ENCODE results near the gene TBCD.
"Not testable (repeated sequence)": the region's sequence is repeated elsewhere in the genome, so short reads cannot be mapped to it uniquely, and the experiment has no call there.

The TBCD gene

DNA sequence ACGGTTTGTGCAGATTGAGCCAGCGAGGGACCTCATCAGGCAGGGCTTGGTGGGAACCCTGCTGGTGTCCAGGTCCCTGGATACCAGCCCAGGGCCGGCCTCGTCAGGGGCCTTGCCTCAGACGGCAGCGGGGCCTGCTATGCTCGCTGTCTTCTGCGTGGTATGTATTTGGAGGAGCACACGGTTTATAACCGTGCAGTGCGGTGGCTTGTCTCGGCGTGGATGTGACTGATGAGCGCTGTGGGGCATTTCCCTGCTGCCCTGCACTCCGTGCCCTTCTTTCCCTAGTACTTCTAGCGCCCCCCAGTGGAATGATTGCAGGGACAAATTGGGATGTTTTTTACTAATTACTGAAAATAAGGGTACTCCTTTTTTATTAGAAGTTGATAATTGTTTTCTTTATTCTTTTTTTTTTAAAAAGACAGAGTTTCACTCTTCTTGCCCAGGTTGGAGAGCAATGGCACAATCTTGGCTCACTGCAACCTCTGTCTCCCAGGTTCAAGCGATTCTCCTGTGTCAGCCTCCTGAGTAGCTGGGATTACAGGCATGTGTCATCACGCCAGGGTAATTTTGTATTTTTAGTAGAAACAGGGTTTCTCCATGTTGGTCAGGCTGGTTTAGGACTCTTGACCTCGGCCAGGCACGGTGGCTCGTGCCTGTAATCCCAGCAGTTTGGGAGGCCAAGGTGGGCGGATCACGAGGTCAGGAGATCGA, 15.3 kb downstream of the TBCD start:
- peak; percentile 39 for DNase-seq (ENCODE audit: low read depth)

DNA sequence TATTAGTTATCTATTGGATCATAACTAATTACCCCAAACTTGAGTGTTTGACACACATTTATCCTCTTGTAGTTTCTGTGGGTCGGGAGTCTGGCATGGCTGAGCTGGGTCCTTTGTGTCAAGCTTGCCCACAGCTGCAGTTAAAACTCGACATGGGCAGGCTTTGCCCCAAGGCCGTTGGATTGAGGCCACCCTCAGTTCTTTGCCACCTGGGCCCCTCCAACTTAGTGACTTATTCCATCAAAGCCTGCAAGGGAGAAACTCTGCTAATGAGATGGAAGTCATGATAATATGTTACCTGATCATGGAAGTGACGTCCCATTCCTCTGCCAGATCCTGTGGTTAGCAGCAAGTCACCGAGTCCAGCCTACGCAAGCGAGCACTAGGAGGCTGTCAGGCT, 17.2 kb downstream of the TBCD start:
- DNase-seq (ENCODE audit: low read depth): no peak

DNA sequence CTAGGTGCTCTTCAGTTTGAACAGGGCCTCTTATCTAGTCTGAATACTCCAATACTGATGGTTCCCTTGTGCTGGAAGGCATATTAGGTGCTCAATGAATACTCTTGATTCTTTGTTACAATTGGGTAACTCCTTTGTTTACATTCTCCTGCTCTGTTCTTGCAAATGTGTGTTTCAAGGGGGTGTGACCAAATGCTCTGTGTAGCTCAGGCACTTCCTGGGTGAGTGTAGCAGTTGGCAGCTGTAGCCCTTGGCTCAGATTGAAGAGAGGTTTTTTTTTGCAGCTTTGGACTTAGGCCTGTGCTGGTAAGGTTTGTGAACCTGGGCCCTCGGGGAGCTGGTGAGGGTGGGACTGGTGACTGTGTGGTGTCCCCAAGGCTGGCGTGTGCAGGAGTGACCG, 20.2 kb downstream of the TBCD start:
- DNase-seq (ENCODE audit: low read depth): no peak

DNA sequence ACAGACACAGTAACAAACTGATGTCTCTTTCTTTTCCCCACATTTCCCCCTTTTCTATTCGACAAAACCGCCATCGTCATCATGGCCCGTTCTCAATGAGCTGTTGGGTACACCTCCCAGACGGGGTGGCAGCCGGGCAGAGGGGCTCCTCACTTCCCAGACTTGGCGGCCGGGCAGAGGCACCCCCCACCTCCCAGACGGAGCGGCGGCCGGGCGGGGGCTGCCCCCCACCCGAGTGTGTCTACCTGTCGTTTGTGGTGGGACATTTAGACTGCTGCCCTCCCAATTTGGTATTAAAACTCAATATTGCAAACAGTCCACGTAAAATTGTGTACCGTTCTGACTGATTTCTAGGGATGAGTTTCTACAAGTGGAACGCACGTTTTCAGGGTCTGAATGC, 22.6 kb downstream of the TBCD start:
- not testable (repeated sequence) for DNase-seq (ENCODE audit: low read depth)

DNA sequence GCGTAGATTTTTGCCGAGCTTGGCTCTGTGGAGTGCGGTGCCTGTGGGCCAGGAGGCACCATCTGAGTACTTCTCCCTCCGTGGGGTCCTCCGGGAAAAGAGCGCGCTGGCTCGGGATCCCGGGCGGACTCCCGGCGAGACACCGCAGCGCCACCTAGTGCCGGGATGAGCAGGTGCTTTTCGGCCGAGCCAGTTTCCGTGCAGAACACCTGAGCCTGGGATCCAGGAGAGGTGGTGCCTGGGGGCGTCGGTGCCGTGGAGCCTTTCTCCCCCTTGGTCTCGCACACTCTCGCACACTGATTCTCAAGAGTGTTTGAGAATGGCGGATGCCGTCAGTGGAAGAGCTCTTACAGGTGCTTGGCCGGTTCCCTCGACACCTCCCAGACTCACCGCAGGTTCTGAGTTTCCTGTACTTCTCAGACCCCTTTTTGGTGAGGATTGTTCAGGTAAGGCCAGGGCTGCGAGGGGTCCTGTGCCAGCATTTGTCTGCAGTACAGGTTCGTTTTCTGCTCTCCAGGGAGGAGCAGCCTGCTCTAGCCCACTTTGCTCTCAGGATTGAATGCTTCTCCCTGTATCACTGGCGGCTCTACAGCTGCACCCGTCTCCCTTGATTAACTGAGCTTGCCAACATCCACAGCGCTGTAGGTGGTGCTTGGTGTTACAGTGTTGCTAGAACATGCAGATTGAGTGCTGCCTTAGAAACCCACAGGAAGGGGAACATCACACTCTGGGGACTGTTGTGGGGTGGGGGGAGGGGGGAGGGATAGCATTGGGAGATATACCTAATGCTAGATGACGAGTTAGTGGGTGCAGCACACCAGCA, 23.3 kb downstream of the TBCD start:
- peak; percentile 34 for DNase-seq (ENCODE audit: low read depth)

DNA sequence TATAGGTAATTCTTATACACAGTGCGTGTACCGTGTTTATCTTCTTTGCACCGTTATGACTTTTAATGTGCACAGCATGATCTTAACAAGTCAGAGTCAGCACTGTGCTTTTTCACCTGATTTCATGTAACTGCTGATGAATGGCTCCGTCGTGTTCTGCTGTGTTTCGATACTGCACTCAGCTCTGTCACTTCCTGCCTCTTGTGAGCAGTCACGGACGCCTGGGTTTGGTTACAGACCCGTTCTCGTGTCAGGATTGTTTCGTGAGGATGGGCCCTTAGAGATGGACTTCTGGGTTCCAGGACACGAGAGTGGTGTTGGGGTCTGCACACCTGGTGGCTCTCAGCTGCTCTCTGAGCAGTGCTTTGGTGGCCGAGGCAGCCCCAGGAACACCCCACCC, 24.6 kb downstream of the TBCD start:
- no peak for DNase-seq (ENCODE audit: low read depth)

DNA sequence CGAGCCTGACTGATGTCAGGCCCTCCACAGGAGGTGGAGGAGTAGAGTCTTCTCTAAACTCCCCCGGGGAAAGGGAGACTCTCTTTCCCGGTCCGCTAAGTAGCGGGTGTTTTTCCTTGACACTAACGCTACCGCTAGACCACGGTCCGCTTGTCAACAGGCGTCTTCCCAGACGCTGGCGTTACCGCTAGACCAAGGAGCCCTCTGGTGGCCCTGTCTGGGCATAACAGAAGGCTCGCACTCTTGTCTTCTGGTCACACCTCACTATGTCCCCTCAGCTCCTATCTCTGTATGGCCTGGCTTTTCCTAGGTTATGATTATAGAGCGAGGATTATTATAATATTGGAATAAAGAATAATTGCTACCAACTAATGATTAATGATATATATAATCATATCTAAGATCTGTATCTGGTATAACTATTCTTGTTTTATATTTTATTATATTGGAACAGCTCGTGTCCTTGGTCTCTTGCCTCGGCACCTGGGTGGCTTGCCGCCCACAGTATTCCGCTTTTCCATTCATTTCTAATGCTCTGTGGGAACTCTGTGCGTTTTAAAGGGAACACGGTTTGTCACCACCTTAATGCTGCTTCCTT, 26.0 kb downstream of the TBCD start:
- not testable (repeated sequence) for DNase-seq (ENCODE audit: low read depth)

DNA sequence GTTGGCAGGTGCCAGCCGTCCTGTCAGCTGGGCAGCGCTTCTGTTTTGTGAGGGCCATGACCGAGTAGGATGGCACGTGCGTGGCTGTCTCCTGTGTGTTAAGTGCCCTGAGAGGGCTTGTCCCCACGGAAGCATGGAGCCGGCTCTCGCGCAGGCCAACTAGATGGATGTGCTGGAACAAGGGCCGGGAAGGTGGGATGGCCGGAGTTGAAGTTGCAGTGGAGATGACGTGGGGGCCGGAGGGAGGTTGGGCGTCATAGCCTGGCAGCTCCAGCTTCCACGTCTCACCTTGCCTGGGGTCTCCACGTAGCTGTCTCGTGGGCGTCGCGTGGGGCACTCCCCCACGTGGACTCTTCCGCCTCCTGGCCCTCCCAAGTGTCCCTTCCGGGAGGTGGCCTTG, 27.7 kb downstream of the TBCD start:
- no peak for DNase-seq (ENCODE audit: low read depth)

DNA sequence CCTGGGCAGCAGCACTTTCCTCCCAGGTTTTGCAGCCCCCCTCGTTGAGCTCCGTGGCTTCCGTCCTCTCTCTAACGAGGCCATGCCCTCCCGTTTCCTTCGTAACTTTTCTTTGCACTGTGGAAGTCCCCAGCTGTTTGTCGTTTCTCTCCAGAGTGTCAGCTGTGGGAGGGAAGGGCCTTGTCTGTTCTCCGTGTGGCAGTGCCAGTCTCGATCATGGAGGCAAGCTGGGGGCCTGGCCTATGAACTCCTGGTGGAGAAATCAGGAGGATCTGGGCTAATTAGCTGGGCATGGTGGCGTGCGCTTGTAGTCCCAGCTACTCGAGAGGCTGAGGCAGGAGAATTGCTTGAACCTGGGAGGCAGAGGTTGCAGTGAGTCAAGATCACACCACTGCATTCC, 28.3 kb downstream of the TBCD start:
- no peak for DNase-seq (ENCODE audit: low read depth)

DNA sequence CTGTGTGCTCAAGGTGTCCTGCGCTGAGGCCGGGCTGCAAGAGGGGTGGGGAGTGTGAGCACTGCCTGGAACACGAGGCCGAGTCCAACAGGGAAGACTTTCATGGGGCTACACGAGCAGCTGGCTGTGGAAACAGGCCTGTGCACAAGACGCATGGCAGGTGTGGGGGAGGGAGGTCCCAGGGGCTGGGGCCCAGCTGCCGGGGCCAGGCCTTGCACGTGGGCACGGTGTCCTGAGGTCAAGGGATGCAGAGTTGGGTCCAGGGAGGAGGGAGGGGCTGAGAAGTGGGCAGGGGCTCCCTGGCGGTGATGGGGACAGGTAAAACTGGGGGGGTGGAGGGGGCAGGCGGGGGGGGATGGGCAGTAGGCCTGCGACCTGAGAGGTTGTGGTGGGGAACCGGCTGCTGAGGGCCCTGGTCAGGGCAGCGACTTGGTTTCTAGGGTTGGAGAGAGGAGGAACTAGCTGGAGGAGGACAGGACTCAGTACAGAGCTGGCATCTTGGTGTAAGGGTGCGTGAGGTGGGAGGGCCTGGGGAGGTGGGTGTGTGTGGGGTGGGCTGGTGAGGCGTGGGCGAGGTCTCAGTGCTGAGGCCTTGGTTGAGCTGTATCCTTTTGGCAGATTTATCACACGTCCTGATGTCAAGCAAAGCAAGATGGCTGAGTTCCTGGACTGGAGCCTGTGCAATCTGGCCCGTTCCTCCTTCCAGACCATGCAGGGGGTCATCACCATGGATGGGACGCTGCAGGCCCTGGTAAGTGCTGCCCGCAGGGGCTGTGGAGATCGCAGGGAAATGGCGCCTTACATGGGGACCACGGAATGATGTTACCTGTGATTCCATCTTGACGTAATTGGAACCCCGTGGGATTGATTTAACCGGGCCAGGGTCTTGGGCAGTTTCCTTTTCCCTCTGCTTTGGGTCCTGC, 29.4 kb downstream of the TBCD start:
- DNase-seq (ENCODE audit: low read depth): no peak

DNA sequence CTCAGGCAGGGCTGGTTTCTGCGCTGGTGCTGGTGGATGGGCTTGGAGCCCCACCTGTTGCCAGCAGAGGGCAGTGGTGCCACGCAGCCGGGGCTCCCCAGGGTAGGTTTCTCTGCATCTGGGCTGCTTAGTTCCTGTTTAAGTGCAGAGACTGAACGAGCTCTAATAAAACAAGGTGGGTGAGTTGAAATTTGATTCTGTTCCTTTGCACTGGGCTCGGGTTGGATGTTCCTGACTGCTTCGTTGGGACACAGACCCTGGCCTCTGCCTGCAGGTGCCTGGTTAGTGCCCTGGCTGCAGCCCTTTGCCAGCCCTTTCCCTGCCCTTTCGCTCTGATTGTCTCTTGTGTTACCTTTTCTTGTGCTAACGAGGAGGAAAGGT, 30.0 kb downstream of the TBCD start:
- DNase-seq (ENCODE audit: low read depth): peak; percentile 86

DNA sequence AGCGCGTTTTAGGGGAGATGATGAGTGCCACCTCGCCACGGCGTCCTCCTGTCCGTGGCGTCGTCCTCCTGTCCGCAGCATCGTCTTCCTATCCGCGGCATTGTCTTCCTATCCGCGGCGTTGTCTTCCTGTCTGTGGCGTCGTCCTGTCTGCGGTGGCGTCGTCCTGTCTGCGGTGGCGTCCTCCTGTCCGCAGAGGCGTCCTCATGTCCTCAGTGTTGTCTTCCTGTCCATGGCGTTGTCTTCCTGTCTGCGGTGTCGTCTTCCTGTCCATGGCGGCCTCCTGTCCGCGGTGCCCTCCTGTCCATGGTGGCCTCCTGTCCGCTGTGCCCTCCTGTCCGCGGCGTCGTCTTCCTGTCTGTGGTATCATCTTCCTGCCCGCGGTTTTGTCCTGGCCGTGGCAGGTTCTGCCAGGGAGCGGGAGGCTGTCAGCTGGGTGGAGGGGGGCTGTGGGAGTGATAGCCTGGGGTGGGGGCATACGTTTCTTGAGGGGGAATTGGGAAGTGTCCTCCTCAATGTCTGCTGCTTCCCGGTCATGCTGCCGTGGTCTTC, 30.9 kb downstream of the TBCD start:
- DNase-seq (ENCODE audit: low read depth): no peak

DNA sequence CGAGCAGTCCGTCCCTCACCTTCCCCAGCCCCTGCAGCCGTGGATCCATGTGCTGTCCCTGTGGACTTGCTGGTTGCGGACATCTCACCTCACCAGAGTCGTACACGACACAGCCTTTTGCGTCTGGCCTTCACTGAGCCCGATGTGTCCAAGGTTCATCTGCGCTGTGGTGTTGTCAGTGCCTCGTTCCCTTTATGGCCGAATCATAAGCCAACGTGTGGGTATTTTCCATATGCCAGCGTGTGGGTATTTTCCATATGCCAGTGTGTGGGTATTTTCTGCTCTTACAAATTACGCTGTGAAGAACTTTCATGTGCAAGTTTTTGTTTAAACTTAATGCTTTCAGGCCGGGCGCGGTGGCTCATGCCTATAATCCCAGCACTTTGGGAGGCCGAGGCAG, 31.6 kb downstream of the TBCD start:
- DNase-seq (ENCODE audit: low read depth): no peak

DNA sequence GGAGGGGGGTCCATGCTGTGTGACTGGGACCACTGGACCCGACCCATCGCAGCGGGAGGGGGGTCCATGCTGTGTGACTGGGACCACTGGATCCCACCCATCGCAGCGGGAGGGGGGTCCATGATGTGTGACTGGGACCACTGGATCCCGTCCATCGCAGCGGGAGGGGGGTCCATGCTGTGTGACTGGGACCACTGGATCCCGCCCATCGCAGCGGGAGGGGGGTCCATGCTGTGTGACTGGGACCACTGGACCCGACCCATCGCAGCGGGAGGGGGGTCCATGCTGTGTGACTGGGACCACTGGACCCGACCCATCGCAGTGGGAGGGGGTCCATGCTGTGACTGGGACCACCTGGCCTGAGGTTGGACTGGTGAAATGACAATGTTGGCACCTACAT, 33.7 kb downstream of the TBCD start:
- DNase-seq (ENCODE audit: low read depth): not testable (repeated sequence)

DNA sequence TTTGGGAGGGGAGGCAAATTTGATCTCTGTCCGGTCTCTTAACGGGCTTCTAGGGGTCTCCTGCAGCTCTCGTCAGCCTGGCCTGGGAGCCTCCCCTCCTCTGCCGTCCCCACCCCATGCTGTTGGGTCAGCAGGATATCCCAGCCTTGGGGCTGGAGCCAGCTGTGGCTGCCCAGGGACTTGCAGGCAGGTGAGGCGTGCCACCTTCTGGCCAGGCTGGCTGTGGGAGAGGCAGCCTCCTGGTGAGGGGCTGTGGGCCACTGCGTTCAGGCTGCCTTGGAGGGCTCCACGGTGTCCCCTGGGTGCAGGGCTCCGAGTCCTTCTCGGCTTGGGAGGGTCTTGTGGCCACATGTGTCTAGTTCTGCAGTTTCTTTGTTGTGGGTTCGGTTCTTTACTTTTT, 34.6 kb downstream of the TBCD start:
- DNase-seq (ENCODE audit: low read depth): no peak

DNA sequence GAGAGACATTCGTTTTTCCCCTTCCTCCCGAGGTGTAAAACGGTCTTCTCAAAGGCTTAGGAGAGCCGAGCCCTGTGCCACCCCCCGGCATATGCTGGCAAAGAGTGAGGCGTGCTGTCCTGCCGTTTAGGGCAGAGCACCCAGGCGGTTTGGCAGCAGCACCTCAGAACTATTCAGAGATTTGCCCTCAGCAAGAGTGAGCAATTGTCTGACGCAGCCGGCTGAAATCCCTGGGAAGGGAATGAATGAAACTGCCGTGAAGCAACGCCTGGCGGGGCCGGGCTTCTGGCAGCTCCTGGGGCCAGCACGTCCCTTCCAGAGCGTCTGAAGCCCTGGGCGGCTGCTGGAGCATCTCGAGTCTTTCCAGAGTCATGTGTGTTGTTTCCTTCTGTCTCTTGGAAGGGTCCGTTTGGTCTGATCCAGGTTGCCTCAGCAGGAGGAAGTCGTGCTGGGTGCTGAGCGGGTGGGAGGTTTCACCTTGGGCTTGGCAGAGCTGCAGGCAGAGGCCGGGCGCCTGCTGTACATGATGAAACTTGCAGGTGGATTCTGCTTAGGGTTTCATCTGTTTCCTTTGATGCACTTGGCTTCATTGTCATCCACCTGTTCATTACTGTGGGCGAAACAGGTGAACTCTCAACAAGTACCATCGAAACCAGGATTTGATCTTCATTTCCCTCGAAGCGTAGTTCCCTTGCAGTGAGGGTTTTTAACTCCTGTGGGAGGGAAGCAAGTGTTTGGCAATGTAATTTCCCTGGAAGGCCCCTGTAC, 35.4 kb downstream of the TBCD start:
- DNase-seq (ENCODE audit: low read depth): no peak

DNA sequence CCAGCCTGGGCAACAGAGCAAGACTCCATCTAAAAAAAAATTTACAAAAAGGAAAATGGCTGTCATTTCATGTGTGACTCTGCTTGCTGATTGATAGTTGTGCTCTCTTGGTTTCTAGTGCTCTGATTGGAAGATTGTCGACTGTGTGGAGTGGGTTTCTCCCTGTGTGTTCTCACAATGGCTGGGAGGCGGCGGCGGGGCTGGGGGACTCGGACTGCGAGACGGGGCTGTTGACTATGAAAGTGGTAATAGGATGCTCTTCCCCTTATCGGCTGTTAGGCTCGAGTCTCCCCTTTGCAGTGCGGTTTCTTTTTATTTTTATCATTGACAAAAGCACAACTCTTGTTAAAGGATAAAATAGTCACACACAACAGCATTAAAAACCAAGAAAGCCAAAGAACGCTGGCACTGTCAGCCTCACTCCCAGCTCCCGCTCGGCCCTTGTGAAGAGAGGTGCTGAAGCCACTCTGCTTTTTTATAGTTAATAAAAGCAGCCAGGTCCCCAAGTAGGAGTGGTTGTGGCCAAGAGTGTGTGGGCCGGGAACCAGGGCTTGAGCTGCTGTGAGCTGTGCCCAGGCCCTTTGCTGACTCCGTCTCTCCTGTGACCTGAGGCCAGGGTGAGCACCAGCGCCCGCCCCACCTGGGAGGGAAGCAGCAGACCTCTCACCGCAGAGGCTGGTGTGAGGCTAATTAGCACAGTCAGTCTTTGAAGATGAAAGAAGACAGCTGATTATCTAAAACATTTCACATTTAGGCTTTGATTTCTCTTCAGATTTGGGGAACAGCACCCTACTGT, 36.5 kb downstream of the TBCD start:
- DNase-seq (ENCODE audit: low read depth): no peak

DNA sequence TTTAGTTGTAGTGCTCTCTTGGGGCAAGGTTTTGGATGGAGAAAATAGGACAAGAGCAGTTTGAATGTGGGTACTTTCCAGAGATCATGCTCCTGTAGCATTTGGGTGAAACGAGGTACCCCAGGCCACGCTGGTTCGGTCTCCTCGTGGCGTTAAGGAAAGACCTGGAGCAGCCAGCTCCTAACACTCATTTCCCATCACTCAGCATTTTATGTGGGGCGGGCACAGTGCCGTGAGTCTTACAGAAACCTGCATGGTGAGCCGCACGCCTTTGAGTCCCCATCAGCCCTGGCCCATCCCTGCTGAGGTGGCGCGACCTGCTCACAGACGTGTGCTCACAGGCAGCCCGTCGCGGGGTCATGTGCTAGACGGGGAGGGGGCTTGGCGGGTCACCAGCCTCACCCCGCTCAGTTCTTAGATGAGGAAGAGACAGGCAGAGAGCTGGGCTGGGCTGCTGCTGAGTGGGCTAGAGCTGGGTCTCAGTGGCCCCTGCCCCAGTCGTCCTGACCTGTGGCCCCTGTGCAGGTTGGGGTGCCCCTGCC, 37.3 kb downstream of the TBCD start:
- DNase-seq (ENCODE audit: low read depth): no peak

DNA sequence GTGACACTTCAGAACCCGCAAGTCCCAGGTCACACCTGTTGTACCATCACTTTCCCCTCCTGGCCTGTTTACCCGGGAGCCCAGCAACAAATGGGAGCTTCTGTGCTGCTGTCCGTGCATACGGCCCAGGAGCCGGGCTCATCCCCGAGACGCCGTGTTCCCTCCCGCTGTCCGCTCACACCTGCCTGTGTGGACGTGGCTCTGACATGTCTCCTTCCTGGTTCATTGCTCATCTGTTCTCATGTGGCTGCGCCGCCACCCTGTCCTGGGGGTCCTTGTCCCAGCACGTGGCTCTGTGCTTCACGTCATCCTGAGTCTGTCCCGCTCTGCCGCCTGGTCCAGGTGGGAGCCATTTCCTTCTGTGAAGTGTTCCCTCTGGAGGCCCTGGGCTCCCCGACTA, 37.9 kb downstream of the TBCD start:
- no peak for DNase-seq (ENCODE audit: low read depth)

DNA sequence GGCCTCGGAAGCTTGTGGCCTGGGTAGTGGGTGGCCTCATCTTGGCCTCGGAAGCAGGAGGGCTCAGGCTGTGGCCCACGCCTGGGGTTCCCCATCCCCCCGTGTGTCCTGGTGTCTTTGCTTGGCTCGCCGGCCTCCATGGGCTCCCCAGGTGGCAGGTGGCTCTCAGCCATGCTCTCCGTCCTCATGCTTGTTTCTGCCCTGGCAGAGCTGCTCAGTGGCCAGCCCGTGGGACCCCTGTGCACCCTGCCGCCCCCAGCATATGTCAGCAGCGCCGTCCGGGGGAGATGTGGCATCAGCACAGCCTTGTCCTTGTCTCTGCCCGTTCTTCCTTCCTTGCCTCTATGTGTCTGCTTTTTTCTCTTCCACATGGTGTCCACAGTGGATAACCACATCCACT, 38.5 kb downstream of the TBCD start:
- no peak for DNase-seq (ENCODE audit: low read depth)
